HepG2 (cell line): Measurements from ENCODE around the gene DCK. TPM values are rescaled to one million over a fixed set of nuclear protein-coding genes. Genes with fewer than 3 reads are reported as not detected.

Experiments
- ATAC-seq: fragments of 200-7000 bp; cut with Tn5 transposase; 3 replicates; pipeline ENCODE4 v1.9.1; 2020; ENCODE audit warnings: mild to moderate bottlenecking, moderate library complexity
- BruUV-seq: library from RNA; stranded (reverse); fragments of 400-500 nt; replicated peaks from 2 replicates; lab custom pipeline; 2021; lab: Mats Ljungman, UMichigan
- CTCF ChIA-PET: fragments of 300-600 bp; formaldehyde crosslinking; extraction: SDS; loops from one replicate; lab custom pipeline; 2021; ENCODE audit warnings: low total read pairs, inconsistent platforms, low intra/inter-chr PET ratio; lab: Yijun Ruan, JAX
- POLR2A ChIA-PET: fragments of 350-600 bp; sonication (Branson Sonifier 250); formaldehyde crosslinking; loops from one replicate; lab custom pipeline; 2020; ENCODE audit warnings: antibody characterized with exemption, inconsistent platforms; lab: Yijun Ruan, JAX
- DNase-seq: peaks from one replicate; pipeline ENCODE4 v3.0.0-alpha.2; 2015; ENCODE audit warnings: low spot score
- FAIRE-seq: peaks from 3 replicates; lab custom pipeline; 2011; peaks lifted over from hg19 to GRCh38; lab: Jason Lieb, UNC
- H2AFZ ChIP-seq: one replicate; pipeline ENCODE4 v1.6.1; 2011; ENCODE audit warnings: low read length, inconsistent platforms
- H3K27ac ChIP-seq: fragments of 300-600 bp; 3 replicates; pipeline ENCODE4 v1.8.0; 2011; ENCODE audit warnings: mixed run types, mild to moderate bottlenecking, mixed read lengths, low read length, inconsistent platforms; ENCODE audit not compliant: insufficient read depth; ENCODE audit errors: extremely low read length
- H3K27me3 ChIP-seq, 2 experiments: fragments of 200-600 bp in 1 of 2; 2 replicates in 1 of 2; 3 replicates in 1 of 2; pipeline versions ENCODE4 v1.6.0 to v1.8.0; 2011; ENCODE audit warnings: low read length in 2 of 2, mild to moderate bottlenecking in 2 of 2, moderate library complexity in 2 of 2, inconsistent platforms in 1 of 2; ENCODE audit not compliant: insufficient read depth in 2 of 2, control insufficient read depth in 1 of 2
- H3K36me3 ChIP-seq, 2 experiments: fragments of 200-600 bp in 1 of 2; replicated peaks in 1 of 2; 2 replicates in 1 of 2; 3 replicates in 1 of 2; pipeline versions ENCODE4 v1.5.1 to v1.8.0; 2011; ENCODE audit warnings: low read length in 2 of 2, inconsistent platforms in 1 of 2; ENCODE audit not compliant: insufficient read depth in 2 of 2, control insufficient read depth in 1 of 2
- H3K4me1 ChIP-seq: 2 replicates; pipeline ENCODE4 v1.5.1; 2012; ENCODE audit warnings: low read length, inconsistent platforms; ENCODE audit not compliant: insufficient read depth
- H3K4me2 ChIP-seq: 2 replicates; pipeline ENCODE4 v1.6.0; 2011; ENCODE audit warnings: low read depth, low read length, inconsistent platforms
- H3K4me3 ChIP-seq, 3 experiments: fragments of 200-600 bp in 1 of 3; sonication (generic), shearing (Covaris generic) in 1 of 3; replicated peaks in 1 of 3; 2 replicates each; pipeline ENCODE4 v1.5.1; 2011 to 2016; ENCODE audit warnings: low read length in 3 of 3, inconsistent platforms in 2 of 3, low read depth in 2 of 3, mild to moderate bottlenecking in 2 of 3, control low read depth in 1 of 3, mixed read lengths in 1 of 3; ENCODE audit not compliant: insufficient read depth in 1 of 3
- H3K79me2 ChIP-seq: one replicate; pipeline ENCODE4 v1.6.1; 2011; ENCODE audit warnings: low read length, inconsistent platforms; ENCODE audit not compliant: insufficient read depth
- H3K9ac ChIP-seq: 2 replicates; pipeline ENCODE4 v1.6.0; 2011; ENCODE audit warnings: mild to moderate bottlenecking, low read depth, low read length, inconsistent platforms; ENCODE audit not compliant: insufficient read depth
- H3K9me3 ChIP-seq: 2 replicates; pipeline ENCODE4 v1.5.1; 2012; ENCODE audit warnings: mild to moderate bottlenecking, low read length
- H4K20me1 ChIP-seq: 2 replicates; pipeline ENCODE4 v1.6.0; 2011; ENCODE audit warnings: inconsistent platforms, mild to moderate bottlenecking, low read length, moderate library complexity; ENCODE audit not compliant: insufficient read depth
- CHD4 ChIP-seq: fragments of 200-600 bp; sonication (generic); IDR thresholded peaks from 2 replicates; pipeline ENCODE4 v1.7.0; 2017; ENCODE audit warnings: mild to moderate bottlenecking, low read length, borderline replicate concordance
- CREB1 ChIP-seq, 2 experiments: fragments of 450-650 bp in 1 of 2; IDR thresholded peaks; 2 replicates each; pipeline ENCODE4 v1.6.1; 2016 to 2017; ENCODE audit warnings: control low read depth in 1 of 2, mild to moderate bottlenecking in 1 of 2, missing compliant biosample characterization in 1 of 2, missing genetic modification characterization in 1 of 2
- DMAP1 ChIP-seq: IDR thresholded peaks from 2 replicates; pipeline ENCODE4 v1.6.1; 2016
- HINFP ChIP-seq: sonication (generic); formaldehyde crosslinking; IDR thresholded peaks from 2 replicates; pipeline ENCODE4 v1.4.0; 2020; ENCODE audit warnings: low read depth, mild to moderate bottlenecking, missing genetic modification reagents
- KDM1A ChIP-seq: IDR thresholded peaks from 2 replicates; pipeline ENCODE4 v1.6.1; 2016; ENCODE audit warnings: missing compliant biosample characterization
- NFE2L1 ChIP-seq: sonication (generic); formaldehyde crosslinking; IDR thresholded peaks from 2 replicates; pipeline ENCODE4 v1.4.0; 2020; ENCODE audit warnings: missing genetic modification reagents, mild to moderate bottlenecking, borderline replicate concordance
- PAXIP1 ChIP-seq: sonication (generic); formaldehyde crosslinking; conservative IDR thresholded peaks from 2 replicates; pipeline ENCODE4 v1.4.0; 2020; ENCODE audit warnings: mild to moderate bottlenecking, missing genetic modification reagents, moderate library complexity
- PRDM10 ChIP-seq: sonication (generic); formaldehyde crosslinking; IDR thresholded peaks from 2 replicates; pipeline ENCODE4 v1.4.0; 2020; ENCODE audit warnings: low read depth, missing genetic modification reagents
- RFXANK ChIP-seq: IDR thresholded peaks from 2 replicates; pipeline ENCODE4 v1.6.1; 2016
- ZNF12 ChIP-seq: sonication (generic); formaldehyde crosslinking; IDR thresholded peaks from 2 replicates; pipeline ENCODE4 v1.5.0; 2020; ENCODE audit warnings: missing genetic modification reagents
- ZNF136 ChIP-seq: sonication (generic); formaldehyde crosslinking; IDR thresholded peaks from 2 replicates; pipeline ENCODE4 v1.8.1; 2022; ENCODE audit warnings: low read depth, mild to moderate bottlenecking, moderate library complexity, missing genetic modification reagents
- ZNF24 ChIP-seq: fragments of 450-650 bp; IDR thresholded peaks from 2 replicates; pipeline ENCODE4 v1.6.1; 2017; ENCODE audit warnings: antibody characterized with exemption, mild to moderate bottlenecking
- ZNF431 ChIP-seq: sonication (generic); formaldehyde crosslinking; IDR thresholded peaks from 2 replicates; pipeline ENCODE4 v1.9.0; 2022; ENCODE audit warnings: missing genetic modification reagents, low read depth, mild to moderate bottlenecking, borderline replicate concordance
- ZNF644 ChIP-seq: IDR thresholded peaks from 2 replicates; pipeline ENCODE4 v1.6.1; 2016; ENCODE audit warnings: low read depth
- ZNF713 ChIP-seq: sonication (generic); formaldehyde crosslinking; IDR thresholded peaks from 2 replicates; pipeline ENCODE4 v1.4.0; 2020; ENCODE audit warnings: mild to moderate bottlenecking, missing genetic modification reagents
- ZNF816 ChIP-seq: sonication (generic); formaldehyde crosslinking; IDR thresholded peaks from 2 replicates; pipeline ENCODE4 v1.8.0; 2022; ENCODE audit warnings: missing genetic modification reagents, mild to moderate bottlenecking, borderline replicate concordance
- ZNF839 ChIP-seq: sonication (generic); formaldehyde crosslinking; IDR thresholded peaks from 2 replicates; pipeline ENCODE4 v1.4.0; 2020; ENCODE audit warnings: missing genetic modification reagents, mild to moderate bottlenecking, borderline replicate concordance
- WGBS: methylation state at CpG from one replicate; pipeline ENCODE4 v1.1.6; 2017; ENCODE audit warnings: low lambda C conversion rate; 5-methylcytosine and 5-hydroxymethylcytosine counted together
- in situ Hi-C: cut with HindIII; loops from 2 replicates; pipeline ENCODE4 v1.10.0; 2017; ENCODE audit warnings: low pct_unique_long_range_greater_than_20kb; ENCODE audit not compliant: extremely low pct_ligation_motif_present
- intact Hi-C: fragments of 100-400 bp; cut with micrococcal nuclease; formaldehyde crosslinking; loops from one replicate; pipeline ENCODE4 v1.10.0; 2022; ENCODE audit not compliant: unreplicated experiment
- polyA plus RNA-seq, 8 experiments: library from polyadenylated mRNA; depleted of rRNA in 3 of 8; stranded (reverse) in 7 of 8; unstranded in 1 of 8; fragments of >200 nt; fragmentation: Illumina TruSeq in 4 of 8; extraction: Trizol in 4 of 8; gene quantifications; 2 replicates each; pipeline versions ENCODE4 v1.2.1 to v1.2.3, GENCODE V29; 2011 to 2016; ENCODE audit warnings: low read depth in 4 of 8, missing spikeins in 1 of 8, mixed read lengths in 1 of 8; ENCODE audit not compliant: insufficient read depth in 1 of 8
- total RNA-seq, 5 experiments: library from RNA; depleted of rRNA; stranded (reverse); fragments of >200 nt; fragmentation: Illumina TruSeq; extraction: Trizol; gene quantifications; 2 replicates each; pipeline ENCODE4 v1.2.3, GENCODE V29; 2016; ENCODE audit warnings: low read depth in 1 of 5

The DCK gene
- total and polyA plus RNA-seq, 2 of the 13 experiments (the other 11 are each of a cell fraction or from before 2014, with no cell fraction given) = 5.7 to 21.8 TPM

- POLR2A ChIA-PET = interaction anchor here (0.6 kb wide), 1 partner anchor 93 kb away, joined by 3 read pairs; no protein-coding TSS in a partner anchor
- WGBS = 95% methylated on average over 3 of the region's 3 CpGs
- TF ChIP-seq ZNF24 (no peak), CHD4 (no peak), PRDM10 (CRISPR knock-in tag) (no peak), PAXIP1 (CRISPR knock-in tag) (no peak), HINFP (no peak), NFE2L1 (no peak), ZNF431 (no peak), ZNF136 (no peak), ZNF839 (CRISPR knock-in tag) (no peak), ZNF816 (CRISPR knock-in tag) (no peak), ZNF713 (CRISPR knock-in tag) (no peak), ZNF12 (CRISPR knock-in tag) (no peak), CREB1 (IDR thresholded peaks at IDR 0.05) (no peak), CREB1 (CRISPR knock-in tag; IDR thresholded peaks at IDR 0.05) (no peak), KDM1A (no peak), RFXANK (CRISPR knock-in tag) (no peak), DMAP1 (CRISPR knock-in tag) (no peak), ZNF644 (no peak)
These were observed 47.9 kb upstream of the DCK start for GRCh38 chr4:70945452-70946055.

More at GRCh38 chr4:70945452-70946055, 47.9 kb upstream of the DCK start:
- Histone ChIP-seq H3K9me3 (no peaks in the 10 kb centered on the region), H3K79me2 (no peaks in the 10 kb centered on the region), H3K27ac (no peak overlapping the region), H3K4me1 (peaks cover 10% of the 10 kb centered on the region), H3K9ac (no peak overlapping the region), H3K36me3 (no peaks in the 10 kb centered on the region), H3K4me3 (no peak overlapping the region), H2AFZ (no peak overlapping the region), H3K27me3 (no peaks in the 10 kb centered on the region), H3K4me2 (no peak overlapping the region), H4K20me1 (no peaks in the 10 kb centered on the region)
- no peak for DNase-seq
- intact Hi-C loops (loop anchor here (2.0 kb wide), 1 partner anchor 69 kb away; no protein-coding TSS in a partner anchor), in situ Hi-C loops (no loop called here)
- no peak for ATAC-seq
- CTCF ChIA-PET = no interaction called here
- no TSS peak for BruUV-seq
- FAIRE-seq = no peak
